Urothelium cell line (cell line): ENCODE data around the gene PRDX5.

Experiments used
- DNase-seq: peaks from one replicate; pipeline ENCODE4 v3.0.0; 2011; ENCODE audit warnings: low spot score, mixed read lengths
- FAIRE-seq: peaks from 2 replicates; lab custom pipeline; 2011; peaks lifted over from hg19 to GRCh38; lab: Jason Lieb, UNC

PRDX5 gene

DNA sequence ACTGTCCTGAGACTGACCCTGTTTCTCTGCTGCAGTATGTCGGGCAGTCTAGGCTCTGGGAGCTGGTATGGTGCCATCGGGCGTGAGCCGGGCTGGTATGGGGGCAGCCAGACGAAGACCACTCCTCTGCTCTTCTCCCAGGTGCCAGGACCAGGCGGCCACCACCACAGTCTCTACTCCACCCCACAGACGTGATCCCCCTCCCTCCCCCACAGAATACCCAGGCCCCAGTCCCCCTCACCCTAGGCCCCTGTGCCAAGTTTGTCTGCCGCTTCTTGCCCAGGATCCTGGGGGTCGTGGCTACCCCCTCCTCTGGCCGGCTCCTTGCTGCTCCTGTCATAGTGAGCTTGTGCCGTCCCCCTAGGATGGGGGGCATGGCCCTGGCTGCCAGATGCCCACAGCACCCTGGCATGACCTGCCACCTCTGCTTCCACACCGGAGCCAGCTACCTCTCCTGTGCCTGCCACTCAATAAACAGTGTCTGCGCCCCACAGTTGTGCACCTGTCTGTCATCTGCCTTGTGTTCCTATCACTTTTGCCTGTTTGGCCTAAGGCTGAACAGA is 28.8 kb upstream of the PRDX5 start:
- DNase-seq (no peak), FAIRE-seq (no peak)

DNA sequence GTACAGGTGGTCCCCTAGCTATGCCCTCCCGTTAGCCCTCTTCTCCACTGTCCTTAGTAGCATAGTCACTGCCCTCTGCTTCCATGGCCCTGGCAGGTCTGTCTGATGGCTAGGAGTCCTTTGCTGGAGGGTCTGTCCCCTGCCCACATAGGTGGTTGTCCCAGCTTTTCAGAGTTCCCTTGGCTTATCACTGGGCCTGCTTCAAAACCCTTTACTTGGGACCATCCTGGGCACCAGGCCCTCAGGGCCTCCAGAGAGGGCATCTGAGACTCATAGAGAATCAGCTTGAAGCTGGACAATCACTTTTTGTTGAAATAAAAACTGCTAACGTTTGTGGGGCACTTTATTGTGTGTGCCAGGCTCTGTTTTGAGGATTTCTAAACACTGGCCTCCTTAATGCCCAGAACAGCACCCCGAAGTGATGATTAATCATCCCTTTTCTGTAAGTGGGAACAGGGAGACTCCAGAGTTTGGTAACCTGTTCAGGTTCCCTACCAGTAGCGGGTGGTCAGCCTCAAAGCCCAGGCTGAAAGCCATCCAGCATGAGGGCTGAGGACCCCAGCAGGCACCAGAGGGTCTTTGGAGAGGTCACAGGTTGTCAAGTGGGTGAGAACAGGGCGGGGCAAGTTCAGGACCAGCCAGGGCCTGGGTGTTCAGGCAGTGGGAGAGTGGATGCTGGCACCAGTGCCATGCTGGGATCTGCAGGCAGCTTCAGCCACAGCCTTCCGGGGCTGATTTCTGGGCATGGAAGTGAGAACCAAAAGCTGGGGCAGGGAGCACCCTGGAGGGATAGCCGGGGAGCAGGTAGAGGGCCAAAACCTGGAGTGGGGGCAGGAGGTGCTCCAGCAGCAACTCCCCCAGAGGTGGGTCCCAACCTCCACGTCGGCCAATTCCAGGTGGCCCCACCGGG is 27.3 kb upstream of the PRDX5 start:
- FAIRE-seq, result no peak
- DNase-seq, result no peak

GRCh38 chr11:64291262-64291751 is 26.6 kb upstream of the PRDX5 start, which contains the start of gene KCNK4:
Gene KCNK4, plus strand, starts transcription at chr11:64291302. Its CDS starts 1,717 bp downstream, at chr11:64293019.
- no peak for FAIRE-seq
- DNase-seq, result no peak

DNA sequence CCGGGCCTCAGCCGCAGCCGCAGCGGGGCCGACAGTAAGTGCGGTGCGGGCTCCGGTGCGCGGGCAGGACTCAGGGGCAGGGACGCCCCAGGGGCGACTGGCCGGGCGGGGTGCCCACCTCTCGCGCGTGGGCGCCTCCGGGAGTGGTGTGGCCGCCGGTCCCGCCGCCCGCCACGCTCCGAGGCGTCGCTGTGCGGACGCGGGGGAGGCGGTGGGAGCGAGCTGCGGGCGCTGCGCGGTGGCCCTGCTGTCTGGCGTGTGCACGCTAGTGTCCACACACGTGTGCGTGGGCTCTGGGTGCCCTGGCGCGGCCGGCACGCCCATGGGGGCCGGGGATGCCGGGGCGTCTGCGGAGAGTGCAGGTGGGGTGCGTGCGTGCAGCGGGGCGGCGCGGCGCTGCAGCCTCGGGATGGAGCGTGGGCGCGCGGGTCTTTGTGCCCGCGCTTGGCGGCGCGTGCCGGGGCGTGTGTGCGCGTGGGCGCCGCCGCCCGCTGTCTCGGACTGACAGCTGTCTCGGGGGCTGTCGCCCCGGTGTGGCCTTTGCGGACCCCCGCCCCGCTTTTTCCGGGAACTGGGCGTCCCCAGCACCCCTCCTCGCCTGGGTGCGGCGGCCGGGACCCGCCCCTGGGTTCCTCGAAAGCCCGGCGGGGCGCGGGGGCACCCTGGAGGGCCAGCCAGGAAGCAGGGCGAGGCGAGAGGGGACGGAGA is 26.0 kb upstream of the PRDX5 start:
- DNase-seq (no peak), FAIRE-seq (no peak)

- DNase-seq, result no peak
- FAIRE-seq, result no peak
Measured at GRCh38 chr11:64292460-64293254, 25.3 kb upstream of the PRDX5 start.

- no peak for FAIRE-seq
- no peak for DNase-seq
Measured at GRCh38 chr11:64294774-64295173, 23.1 kb upstream of the PRDX5 start.

- no peak for FAIRE-seq
- no peak for DNase-seq
Measured at GRCh38 chr11:64295760-64296159, 22.2 kb upstream of the PRDX5 start.

DNA sequence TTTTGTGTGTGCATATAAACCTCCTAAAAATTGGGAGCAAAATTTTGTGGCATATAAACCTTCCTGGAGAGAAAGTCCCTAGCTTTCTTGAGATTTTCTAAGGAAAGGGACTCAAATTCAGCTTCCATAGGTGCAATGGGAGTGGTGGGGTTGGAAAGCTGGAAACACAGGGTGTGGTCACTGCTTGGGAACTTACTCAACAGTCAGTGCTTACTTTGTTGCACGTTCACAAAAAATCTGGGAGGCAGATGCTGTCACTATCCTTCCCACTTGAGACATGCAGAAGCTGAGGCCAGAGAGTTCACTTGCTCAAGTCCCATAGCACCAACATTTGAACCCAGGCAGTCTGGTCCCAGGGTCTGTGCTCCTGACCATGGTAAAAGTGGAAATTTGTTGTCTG is 21.7 kb upstream of the PRDX5 start:
- FAIRE-seq (no peak), DNase-seq (no peak)

DNA sequence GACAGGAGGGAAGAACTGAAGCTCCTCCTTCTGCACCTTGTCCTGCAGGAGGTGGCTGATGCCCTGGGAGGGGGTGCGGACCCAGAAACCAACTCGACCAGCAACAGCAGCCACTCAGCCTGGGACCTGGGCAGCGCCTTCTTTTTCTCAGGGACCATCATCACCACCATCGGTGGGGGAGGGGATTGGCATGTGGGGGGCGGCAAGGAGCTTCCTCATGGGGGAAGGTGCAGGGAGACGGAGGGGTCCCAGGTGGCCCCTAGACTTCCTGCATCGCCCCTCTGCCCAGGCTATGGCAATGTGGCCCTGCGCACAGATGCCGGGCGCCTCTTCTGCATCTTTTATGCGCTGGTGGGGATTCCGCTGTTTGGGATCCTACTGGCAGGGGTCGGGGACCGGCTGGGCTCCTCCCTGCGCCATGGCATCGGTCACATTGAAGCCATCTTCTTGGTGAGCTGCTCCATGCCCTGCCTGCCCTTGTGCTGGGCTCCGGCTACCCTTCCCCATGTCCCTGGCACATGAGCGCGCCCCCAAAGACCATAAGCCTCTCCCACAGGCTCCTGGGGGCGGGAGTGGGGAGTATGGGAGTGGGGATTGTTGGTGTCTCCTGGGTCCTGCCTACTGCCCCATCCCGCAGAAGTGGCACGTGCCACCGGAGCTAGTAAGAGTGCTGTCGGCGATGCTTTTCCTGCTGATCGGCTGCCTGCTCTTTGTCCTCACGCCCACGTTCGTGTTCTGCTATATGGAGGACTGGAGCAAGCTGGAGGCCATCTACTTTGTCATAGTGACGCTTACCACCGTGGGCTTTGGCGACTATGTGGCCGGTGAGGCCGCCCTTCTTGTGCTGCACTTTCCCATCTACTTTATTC is 20.9 kb upstream of the PRDX5 start:
- DNase-seq (no peak), FAIRE-seq (no peak)

GRCh38 chr11:64297699-64298358 is 20.1 kb upstream of the PRDX5 start:
- no peak for FAIRE-seq
- no peak for DNase-seq

DNA sequence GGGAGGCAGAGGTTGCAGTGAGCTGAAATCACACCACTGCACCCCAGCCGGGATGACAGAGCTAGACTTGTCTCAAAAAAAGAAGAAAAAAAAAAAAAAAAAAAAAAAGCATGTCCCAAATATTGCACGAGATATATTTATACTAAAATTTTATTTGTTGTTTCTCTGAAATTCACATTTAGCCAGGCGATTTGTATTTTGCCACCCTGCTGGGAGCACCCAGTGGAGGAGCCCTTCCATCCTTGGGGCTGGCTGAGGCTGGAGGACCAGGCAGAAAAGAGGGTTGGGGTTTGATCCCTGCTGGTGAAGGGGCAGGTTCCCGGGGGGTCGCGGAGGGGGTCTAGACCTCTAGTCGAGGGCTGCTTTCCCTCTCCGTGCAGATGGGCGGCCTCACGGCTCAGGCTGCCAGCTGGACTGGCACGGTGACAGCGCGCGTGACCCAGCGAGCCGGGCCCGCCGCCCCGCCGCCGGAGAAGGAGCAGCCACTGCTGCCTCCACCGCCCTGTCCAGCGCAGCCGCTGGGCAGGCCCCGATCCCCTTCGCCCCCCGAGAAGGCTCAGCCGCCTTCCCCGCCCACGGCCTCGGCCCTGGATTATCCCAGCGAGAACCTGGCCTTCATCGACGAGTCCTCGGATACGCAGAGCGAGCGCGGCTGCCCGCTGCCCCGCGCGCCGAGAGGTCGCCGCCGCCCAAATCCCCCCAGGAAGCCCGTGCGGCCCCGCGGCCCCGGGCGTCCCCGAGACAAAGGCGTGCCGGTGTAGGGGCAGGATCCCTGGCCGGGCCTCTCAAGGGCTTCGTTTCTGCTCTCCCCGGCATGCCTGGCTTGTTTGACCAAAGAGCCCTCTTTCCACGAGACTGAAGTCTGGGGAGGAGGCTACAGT is 18.7 kb upstream of the PRDX5 start:
- no peak for FAIRE-seq
- no peak for DNase-seq

DNA sequence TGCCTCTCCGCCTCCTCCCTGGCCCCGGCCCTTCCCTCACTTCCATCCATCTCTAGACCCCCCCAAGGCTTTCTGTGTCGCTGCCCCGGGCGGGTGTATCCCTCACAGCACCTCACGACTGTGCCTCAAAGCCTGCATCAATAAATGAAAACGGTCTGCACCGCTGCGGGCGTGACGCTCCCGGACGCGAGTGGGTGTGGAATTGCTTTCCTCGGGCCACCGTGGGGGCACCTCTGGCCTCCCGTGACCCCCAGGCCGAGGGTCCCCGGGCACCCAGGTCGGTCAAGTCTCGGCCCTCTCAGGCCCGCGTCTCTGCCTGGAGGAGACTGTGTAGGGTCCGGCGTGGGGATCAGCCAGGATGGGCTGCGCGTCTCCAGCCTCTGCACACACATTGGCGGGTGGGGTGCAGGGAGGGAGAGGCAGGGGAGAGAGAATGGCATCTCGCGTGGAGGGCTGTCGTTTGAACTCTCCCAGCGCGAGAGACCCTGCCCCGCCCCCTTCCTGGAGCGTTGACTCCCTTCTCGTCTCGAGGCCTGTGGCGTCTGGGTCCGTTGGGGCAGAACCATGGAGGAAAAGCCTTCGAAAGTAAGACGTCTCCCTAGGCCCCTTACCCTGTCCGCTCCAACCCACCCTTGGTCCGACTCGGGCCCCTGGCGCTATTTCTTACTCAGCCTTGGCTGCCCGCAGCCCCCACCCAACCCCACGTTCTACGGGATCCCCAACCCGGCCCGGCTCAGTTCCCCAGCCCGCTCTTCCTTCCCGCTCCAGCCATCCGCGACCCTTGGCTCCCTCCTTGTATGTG is 17.9 kb upstream of the PRDX5 start, which contains the start of gene CATSPERZ:
CATSPERZ (plus strand) TSS at position 512 of the 802 bp plus-strand sequence; CDS start at position 565, 53 bp downstream.
- FAIRE-seq (no peak), DNase-seq (no peak)

DNA sequence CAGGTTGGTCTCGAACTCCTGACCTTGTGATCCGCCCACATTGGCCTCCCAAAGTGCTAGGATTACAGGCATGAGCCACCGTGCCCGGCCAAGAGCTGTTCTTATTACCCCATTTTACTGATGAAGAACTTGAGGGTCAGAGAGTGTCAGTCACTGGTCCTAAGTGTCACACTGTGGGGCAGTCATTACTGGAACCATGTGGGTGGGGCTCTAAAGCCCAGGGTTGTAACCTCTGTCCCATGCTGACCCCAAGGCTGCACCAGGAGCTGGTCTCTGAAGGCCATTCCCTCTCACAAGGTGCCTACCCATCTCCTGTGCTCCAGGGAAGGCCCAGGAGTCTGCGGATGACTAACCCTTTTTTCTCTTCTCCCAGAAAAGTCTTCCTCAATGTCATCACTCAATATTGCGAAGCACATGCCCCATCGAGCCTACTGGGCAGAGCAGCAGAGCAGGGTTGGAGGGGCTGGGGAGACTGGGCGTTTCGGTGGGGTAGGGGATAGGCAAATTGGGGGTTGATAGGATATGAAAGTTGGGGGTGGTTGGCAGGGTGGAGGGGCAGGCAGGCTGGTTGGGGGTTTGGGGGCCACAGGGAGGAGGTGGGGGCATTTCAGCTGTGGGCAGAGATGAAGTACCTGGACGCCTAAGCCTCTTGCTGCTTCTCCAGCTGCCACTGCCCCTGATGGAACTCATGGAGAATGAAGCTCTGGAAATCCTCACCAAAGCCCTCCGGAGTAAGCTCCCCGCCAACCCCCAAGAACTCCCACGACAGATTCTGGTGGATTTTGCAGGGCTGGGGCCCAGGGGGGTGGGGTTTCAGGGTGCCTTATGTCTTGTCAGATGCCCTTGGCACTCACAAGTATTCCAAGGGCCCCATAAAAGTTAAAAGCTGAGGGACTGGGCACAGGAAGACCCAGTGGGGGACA is 14.6 kb upstream of the PRDX5 start:
- no peak for FAIRE-seq
- DNase-seq, result no peak

DNA sequence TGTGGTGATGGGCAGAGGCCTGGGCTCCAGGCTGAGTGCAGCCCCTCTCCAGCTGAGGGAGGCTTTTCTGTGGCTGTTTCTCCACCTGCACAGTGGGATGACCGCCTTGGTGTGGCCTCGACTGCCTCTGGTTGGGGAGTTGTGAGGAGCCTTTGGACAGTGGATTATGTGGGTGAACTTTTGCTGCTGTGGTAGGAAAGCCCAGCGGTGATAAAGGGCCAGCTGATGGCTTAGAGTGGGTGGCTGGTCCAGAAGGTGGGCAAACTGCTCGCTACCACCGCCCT is 13.9 kb upstream of the PRDX5 start:
- FAIRE-seq, result no peak
- DNase-seq, result no peak

DNA sequence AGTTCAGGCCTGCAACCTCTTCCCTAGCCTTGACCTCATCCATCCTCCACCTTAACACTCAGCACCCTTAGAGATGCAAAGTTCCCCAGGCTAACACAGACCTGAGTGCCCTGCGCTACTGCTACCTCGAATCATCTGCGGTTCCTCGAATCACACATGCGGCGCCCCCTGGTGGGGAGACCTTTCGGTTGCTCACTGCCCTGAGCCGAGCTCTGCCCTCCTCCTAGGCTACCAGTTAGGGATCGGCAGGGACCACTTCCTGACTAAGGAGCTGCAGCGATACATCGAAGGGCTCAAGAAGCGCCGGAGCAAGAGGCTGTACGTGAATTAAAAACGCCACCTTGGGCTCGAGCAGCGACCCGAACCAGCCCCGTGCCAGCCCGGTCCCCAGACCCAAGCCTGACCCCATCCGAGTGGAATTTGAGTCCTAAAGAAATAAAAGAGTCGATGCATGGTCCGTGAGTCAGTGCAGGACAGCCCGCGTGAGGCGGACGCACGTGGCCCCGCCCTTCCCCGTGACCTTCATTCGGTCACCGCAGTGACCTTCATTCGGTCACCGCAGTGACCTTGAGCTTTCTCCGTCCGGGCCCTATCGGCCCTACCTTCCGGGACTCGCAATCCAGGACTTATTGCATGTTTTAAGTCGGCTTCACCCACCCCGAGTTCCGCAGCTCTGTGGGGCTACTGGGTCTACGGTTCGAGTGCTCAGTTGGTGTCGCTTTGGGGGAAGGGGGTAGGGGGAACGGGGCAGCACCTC is 13.4 kb upstream of the PRDX5 start:
- FAIRE-seq (no peak), DNase-seq (peak; percentile 87)
